HG03571 (cell line): ENCODE measurements around the gene MIP.
"Not testable (repeated sequence)": the region's sequence is repeated elsewhere in the genome, so short reads cannot be mapped to it uniquely, and the experiment has no call there.

ENCODE experiments used
- ATAC-seq: cut with Tn5 transposase; IDR thresholded peaks from one replicate; pipeline ENCODE4 v1.9.1; 2021; ENCODE audit not compliant: unreplicated experiment

MIP gene

DNA sequence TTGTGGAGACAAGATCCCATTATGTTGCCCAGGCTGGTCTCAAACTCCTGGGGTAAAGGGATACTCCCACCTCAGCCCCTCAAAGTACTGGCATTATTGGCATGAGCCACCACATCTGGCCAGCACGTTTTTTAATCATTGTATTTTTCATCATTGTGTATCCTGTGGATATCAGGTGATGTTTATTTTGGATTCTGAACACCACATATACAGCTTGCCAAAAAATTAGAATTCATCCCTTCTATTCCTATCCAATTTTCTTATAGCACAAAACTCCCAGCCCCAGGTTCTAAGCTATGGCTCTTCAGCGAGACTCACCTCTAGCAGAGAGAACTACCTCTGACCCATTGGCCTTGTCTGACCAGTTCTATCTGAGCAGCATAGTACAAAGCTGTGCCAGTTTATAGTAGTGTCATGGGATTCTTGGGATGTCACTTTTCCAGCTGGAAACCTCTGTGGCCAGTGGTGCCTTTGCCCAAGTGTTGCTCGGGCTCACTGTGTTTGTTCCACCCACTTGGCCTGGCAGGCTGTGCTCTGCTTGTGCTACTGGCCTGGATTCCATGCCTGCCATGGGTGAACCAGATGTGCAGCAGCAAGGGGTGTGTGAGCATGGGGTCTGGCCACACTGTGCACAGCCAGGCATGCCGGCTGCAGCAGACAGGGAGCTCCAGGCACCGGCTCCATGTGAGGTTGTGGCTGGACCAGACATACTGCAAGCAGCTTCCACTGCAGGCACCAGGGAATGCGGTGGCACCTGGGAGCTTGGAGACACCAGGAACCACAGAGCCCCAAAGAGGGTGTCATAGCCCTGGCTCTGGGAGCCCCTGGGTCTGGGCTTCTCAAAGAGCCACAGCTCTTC, 42.4 kb downstream of the MIP start:
- ATAC-seq = no peak

- no peak for ATAC-seq
Observed at GRCh38 chr12:56410768-56411167, 43.7 kb downstream of the MIP start.

DNA sequence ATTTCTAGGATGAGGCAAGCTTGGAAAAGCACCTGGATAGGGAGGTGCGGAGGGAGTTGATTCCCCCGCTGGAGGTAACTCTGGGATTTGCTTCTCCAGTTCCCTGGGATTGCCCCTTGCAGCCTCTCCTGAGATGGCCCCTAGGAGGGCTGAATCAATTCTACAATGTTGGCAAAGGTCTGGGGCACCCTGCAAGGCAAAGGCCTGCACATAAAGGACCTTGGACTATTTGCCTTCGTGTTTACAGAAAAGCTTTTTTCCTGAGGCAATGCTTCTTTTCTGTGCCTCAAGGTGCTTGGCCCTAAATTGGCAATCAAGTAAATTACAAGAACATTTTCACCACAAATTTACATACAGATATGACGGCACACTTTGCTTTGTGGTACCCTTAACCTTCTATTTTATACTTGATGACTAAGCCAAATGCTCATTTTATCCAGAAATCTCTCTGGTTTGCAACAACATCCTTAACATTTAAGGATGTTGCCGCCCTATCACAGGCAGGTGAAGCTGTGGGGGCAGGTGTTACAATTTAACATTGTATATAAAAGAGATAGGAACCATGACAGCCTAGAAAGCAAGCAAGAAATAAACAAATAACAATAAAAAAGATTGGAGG, 45.5 kb downstream of the MIP start:
- ATAC-seq = no peak

DNA sequence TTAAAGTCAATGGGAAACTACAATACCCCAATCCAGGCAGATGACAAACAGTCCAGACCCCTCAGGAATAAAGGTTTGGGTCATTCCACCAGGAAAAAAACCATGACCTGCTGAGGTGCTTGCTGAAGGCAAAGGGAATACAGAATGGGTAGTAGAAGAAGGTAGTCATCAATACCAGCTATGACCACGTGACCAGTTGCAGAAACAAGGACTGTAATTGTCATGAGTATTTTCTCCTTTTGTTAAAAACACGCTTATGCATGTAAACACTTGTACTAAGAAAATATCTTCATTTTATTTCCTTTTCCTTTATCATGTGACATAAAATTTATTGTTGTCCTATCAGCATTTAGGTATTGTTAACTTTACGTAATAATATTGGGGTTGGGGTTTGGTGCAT, 50.2 kb downstream of the MIP start:
- ATAC-seq = not testable (repeated sequence)

- not testable (repeated sequence) for ATAC-seq
Observed at GRCh38 chr12:56401612-56402011, 52.8 kb downstream of the MIP start.

GRCh38 chr12:56401125-56401524, 53.3 kb downstream of the MIP start:
- ATAC-seq = not testable (repeated sequence)
